Neural progenitor cell (in vitro differentiated cells): ENCODE data around the gene PYDC1.

Experiments used
- CTCF ChIP-seq: fragments of 200-600 bp; sonication (generic); IDR thresholded peaks from 2 replicates; pipeline ENCODE4 v1.5.1; 2017; ENCODE audit warnings: antibody characterized with exemption, mild to moderate bottlenecking
- EZH2 ChIP-seq: fragments of 200-600 bp; sonication (generic); IDR thresholded peaks from 2 replicates; pipeline ENCODE4 v1.6.1; 2017; ENCODE audit warnings: antibody characterized with exemption, mild to moderate bottlenecking, moderate library complexity
- EZH2phosphoT487 ChIP-seq: fragments of 200-600 bp; sonication (generic); IDR thresholded peaks from 2 replicates; pipeline ENCODE4 v1.6.1; 2017; ENCODE audit warnings: antibody characterized with exemption

- TF ChIP-seq EZH2phosphoT487 (no peak), CTCF (no peak), EZH2 (no peak)
Observed at GRCh38 chr16:31177136-31177535, 39.8 kb downstream of the PYDC1 start.
